DND-41 (cell line): ENCODE results near the gene C10orf95.
A peak's percentile ranks its signal among the peaks of the same experiment; 100 is the strongest.

Source experiments
- ATAC-seq: fragments of 200-7000 bp; cut with Tn5 transposase; 3 replicates; pipeline ENCODE4 v1.9.1; 2021; ENCODE audit warnings: low read depth; ENCODE audit not compliant: insufficient read depth
- DNase-seq: peaks from one replicate; pipeline ENCODE4 v3.0.0-alpha.2; 2020
- H2AFZ ChIP-seq: 2 replicates; pipeline ENCODE4 v1.6.0; 2012; ENCODE audit warnings: low read depth, low read length
- H3K27ac ChIP-seq: 2 replicates; pipeline ENCODE4 v1.5.1; 2012; ENCODE audit warnings: low read length, inconsistent platforms
- H3K27me3 ChIP-seq: fragments of 200-600 bp; sonication (generic); 2 replicates; pipeline ENCODE4 v1.6.0; 2012; ENCODE audit warnings: low read length, mild to moderate bottlenecking, inconsistent platforms; ENCODE audit not compliant: insufficient read depth, poor library complexity
- H3K36me3 ChIP-seq: 2 replicates; pipeline ENCODE4 v1.5.1; 2012; ENCODE audit warnings: low read length, inconsistent platforms; ENCODE audit not compliant: insufficient read depth
- H3K4me1 ChIP-seq: 2 replicates; pipeline ENCODE4 v1.5.1; 2012; ENCODE audit warnings: mild to moderate bottlenecking, low read length; ENCODE audit not compliant: insufficient read depth
- H3K4me2 ChIP-seq: 2 replicates; pipeline ENCODE4 v1.6.0; 2012; ENCODE audit warnings: mild to moderate bottlenecking, moderate library complexity, low read length, inconsistent platforms; ENCODE audit not compliant: insufficient read depth
- H3K4me3 ChIP-seq, 2 experiments: fragments of 200-600 bp in 1 of 2; shearing (Covaris generic) in 1 of 2; 2 replicates each; pipeline ENCODE4 v1.5.1; 2012 to 2016; ENCODE audit warnings: inconsistent platforms in 2 of 2, low read length in 2 of 2, mild to moderate bottlenecking in 2 of 2, low read depth in 1 of 2, moderate library complexity in 1 of 2
- H3K79me2 ChIP-seq: 2 replicates; pipeline ENCODE4 v1.6.0; 2012; ENCODE audit warnings: low read length, inconsistent platforms; ENCODE audit not compliant: insufficient read depth
- H3K9ac ChIP-seq: 2 replicates; pipeline ENCODE4 v1.6.0; 2012; ENCODE audit warnings: low read depth, mild to moderate bottlenecking, inconsistent platforms, low read length, moderate library complexity
- H3K9me3 ChIP-seq: 2 replicates; pipeline ENCODE4 v1.5.1; 2012; ENCODE audit warnings: low read length, moderate library complexity, mild to moderate bottlenecking, inconsistent platforms; ENCODE audit not compliant: insufficient read depth, severe bottlenecking
- H4K20me1 ChIP-seq: 2 replicates; pipeline ENCODE4 v1.6.0; 2012; ENCODE audit warnings: low read length; ENCODE audit not compliant: insufficient read depth
- EZH2 ChIP-seq: IDR thresholded peaks from 3 replicates; pipeline ENCODE4 v1.6.1; 2012; ENCODE audit warnings: borderline replicate concordance, low read depth, mild to moderate bottlenecking, moderate library complexity, low read length, inconsistent platforms; ENCODE audit not compliant: severe bottlenecking
- TF ChIP-seq, protein P1 (sequence below): IDR thresholded peaks from 2 replicates; pipeline ENCODE4 v1.5.1; 2012; ENCODE audit warnings: borderline replicate concordance, low read length, moderate library complexity, mild to moderate bottlenecking; ENCODE audit not compliant: poor library complexity, severe bottlenecking; ENCODE audit errors: extremely low read depth

C10orf95 gene

DNA sequence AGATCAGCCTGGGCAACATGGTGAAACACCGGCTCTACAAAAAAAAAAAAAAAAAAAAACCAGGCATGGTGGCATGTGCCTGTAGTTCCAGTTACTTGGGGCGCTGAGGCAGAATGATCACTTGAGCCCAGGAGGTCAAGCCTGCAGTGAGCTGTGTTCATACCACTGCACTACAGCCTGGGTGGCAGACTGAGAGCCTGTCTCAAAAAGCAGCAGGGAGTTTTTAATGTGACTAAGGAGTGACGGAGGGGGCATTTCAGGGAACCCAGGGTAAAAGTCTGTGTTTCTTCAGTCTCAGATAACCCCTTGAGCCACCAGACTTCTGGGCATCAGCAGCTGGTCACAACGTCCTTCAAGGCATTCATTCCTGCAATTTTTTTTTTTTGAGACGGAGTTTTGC, 2.2 kb upstream of the C10orf95 start:
- ATAC-seq (no peak), DNase-seq (no peak)
- H3K4me3 ChIP-seq, result no peak overlapping the region
- H3K36me3 ChIP-seq, result peaks cover 12% of the 10 kb centered on the region
- no peaks in the 10 kb centered on the region for H3K27me3 ChIP-seq
- peaks cover 19% of the 10 kb centered on the region for H3K79me2 ChIP-seq
- no peak overlapping the region for H3K9ac ChIP-seq
- H3K9me3 ChIP-seq, result no peaks in the 10 kb centered on the region
- 0 out of 2 replicates have a peak, but pooled peaks cover 4% of the 10 kb centered on the region for H4K20me1 ChIP-seq
- H3K4me1 ChIP-seq, result peaks cover 28% of the 10 kb centered on the region
- no peak overlapping the region for H2AFZ ChIP-seq
- no peak overlapping the region for H3K4me2 ChIP-seq
- TF ChIP-seq, protein P1, sequence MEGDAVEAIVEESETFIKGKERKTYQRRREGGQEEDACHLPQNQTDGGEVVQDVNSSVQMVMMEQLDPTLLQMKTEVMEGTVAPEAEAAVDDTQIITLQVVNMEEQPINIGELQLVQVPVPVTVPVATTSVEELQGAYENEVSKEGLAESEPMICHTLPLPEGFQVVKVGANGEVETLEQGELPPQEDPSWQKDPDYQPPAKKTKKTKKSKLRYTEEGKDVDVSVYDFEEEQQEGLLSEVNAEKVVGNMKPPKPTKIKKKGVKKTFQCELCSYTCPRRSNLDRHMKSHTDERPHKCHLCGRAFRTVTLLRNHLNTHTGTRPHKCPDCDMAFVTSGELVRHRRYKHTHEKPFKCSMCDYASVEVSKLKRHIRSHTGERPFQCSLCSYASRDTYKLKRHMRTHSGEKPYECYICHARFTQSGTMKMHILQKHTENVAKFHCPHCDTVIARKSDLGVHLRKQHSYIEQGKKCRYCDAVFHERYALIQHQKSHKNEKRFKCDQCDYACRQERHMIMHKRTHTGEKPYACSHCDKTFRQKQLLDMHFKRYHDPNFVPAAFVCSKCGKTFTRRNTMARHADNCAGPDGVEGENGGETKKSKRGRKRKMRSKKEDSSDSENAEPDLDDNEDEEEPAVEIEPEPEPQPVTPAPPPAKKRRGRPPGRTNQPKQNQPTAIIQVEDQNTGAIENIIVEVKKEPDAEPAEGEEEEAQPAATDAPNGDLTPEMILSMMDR, result no peak
- H3K27ac ChIP-seq, result no peak overlapping the region

DNA sequence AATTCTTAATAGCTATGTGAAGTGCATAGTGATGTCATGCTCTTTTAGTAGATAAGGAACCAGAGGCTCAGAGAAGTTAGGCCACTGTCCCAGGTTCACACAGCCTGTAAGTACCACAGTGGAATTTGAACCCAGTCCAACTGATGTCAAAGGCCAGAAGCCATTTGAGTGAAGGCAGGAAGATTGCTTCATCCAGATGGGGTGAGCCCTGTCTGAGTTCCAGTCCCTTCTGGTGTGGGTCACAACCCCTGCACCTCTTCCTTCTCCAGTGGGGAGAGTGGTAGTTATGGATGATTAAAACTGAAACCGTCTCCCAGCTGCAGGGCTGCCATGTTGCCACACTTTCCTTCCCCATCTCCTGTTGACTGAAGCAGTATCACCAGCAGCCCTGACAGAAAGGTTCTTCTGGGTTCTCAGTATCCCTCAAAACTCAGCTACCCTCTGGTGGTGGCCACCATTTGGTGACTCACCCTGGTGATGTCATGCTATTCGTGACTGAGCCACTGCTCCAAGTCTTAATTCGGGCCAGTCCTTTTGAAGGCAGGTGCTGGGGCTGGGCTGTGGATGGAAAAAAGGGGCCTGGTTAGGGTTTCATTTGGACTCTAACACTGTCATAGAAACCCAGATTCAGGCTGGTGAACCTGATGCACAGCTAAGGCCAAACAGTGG, 1.5 kb upstream of the C10orf95 start:
- DNase-seq, result no peak
- peaks cover 12% of the 10 kb centered on the region for H3K36me3 ChIP-seq
- no peak for ATAC-seq

DNA sequence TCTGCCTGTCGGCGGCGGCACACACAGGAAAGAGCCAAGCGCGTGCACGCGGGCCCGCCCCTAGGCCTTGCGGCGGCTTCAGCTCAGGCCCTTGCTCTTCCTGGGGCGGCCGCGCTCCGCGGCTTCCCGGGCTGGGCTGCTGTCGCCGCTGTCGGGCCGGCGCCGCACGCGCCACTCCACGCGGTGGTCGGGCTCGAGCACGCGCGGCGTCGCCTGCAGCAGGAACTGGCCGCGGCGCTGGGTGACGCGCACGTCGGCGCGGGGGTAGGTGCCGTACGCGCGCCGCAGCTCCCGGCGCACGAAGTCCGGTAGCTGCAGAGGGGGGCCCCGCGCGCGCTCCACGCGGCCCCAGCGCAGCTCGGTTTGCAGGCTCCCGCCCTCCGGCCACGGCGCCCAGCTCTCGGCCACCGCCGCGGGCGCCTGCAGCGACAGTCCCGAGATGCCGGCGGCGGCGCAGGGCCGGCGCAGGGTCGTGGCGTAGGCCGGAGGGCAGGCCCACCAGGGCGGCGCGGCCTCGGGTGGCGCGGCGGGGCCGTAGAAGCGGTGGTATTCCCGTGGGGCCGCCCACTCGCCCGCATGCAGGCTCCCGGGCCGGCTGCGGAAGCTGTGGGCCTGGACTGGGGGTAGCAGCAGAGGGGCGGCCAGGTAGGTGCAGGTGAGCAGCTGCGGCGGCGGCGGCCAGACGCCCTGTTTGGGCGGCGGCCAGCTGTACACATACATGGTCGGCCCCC, 804 bp downstream of the C10orf95 start:
- Histone ChIP-seq H3K9me3 (no peaks in the 10 kb centered on the region), H3K4me3 (peak overlapping the region; percentile 72 to 94), H3K4me2 (peak overlapping the region; percentile 87), H3K9ac (peak overlapping the region; percentile 97), H4K20me1 (0 out of 2 replicates have a peak, but pooled peaks cover 4% of the 10 kb centered on the region), H3K27me3 (no peaks in the 10 kb centered on the region), H3K79me2 (peaks cover 19% of the 10 kb centered on the region), H3K27ac (peak overlapping the region; percentile 75), H3K4me1 (peaks cover 28% of the 10 kb centered on the region), H3K36me3 (peaks cover 12% of the 10 kb centered on the region), H2AFZ (peak overlapping the region; percentile 85)
- DNase-seq (peak; percentile 87), ATAC-seq (peak; percentile 81)
- TF ChIP-seq, protein P1, result no peak
- no peak for TF ChIP-seq EZH2

More for the DNA sequence above, 1.5 kb upstream of the C10orf95 start:
- H3K4me1 ChIP-seq, result peaks cover 28% of the 10 kb centered on the region
- peaks cover 19% of the 10 kb centered on the region for H3K79me2 ChIP-seq
- no peaks in the 10 kb centered on the region for H3K9me3 ChIP-seq
- 0 out of 2 replicates have a peak, but pooled peaks cover 4% of the 10 kb centered on the region for H4K20me1 ChIP-seq
- TF ChIP-seq, protein P1, result no peak
- TF ChIP-seq EZH2, result no peak
- H3K27ac ChIP-seq, result no peak overlapping the region
- H3K4me2 ChIP-seq, result no peak overlapping the region
- H3K9ac ChIP-seq, result no peak overlapping the region
- H3K4me3 ChIP-seq, result no peak overlapping the region
- no peak overlapping the region for H2AFZ ChIP-seq
- H3K27me3 ChIP-seq, result no peaks in the 10 kb centered on the region
